GM18502 (cell line): ENCODE data around the gene PAPOLG.
A peak's percentile ranks its signal among the peaks of the same experiment; 100 is the strongest.
"Not testable (repeated sequence)": the region's sequence is repeated elsewhere in the genome, so short reads cannot be mapped to it uniquely, and the experiment has no call there.

Experiments
- ATAC-seq: cut with Tn5 transposase; IDR thresholded peaks from one replicate; pipeline ENCODE4 v1.9.1; 2021; ENCODE audit warnings: mild to moderate bottlenecking; ENCODE audit not compliant: unreplicated experiment, poor library complexity

The PAPOLG gene

DNA sequence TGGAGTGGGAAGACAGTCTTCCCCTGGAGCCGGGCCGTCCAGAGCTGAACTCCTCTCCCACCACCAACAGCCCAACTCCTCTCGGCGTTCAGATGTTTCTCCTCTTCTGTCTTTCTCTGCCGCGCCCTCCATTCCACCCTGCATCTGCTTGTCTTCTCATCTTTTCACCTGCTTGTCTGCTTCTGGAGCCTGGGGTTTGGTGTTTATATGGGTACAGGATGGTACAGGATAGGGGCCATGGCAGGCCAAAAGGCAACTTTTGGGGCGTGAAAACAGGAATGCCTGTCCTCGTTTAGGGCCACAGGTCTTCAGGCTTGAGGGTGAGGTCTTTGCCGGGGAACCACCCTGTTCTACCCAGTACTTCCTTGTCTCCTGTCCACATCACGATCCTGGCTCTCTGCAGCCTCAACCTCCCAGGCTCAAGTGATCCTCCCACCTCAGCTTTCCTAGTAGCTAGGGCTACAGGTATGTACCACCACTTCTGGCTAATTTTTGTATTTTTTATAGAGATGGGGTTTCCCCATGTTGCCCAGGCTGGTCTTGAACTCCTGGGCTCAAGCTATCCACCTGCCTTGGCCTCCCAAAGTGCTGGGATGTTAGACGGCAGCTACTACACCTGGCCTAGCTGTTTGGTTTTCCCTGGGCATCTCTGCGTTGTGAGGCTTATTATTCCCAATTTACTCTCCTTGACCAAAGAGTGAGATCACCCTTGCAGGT is 64.5 kb downstream of the PAPOLG start:
- ATAC-seq, result no peak

DNA sequence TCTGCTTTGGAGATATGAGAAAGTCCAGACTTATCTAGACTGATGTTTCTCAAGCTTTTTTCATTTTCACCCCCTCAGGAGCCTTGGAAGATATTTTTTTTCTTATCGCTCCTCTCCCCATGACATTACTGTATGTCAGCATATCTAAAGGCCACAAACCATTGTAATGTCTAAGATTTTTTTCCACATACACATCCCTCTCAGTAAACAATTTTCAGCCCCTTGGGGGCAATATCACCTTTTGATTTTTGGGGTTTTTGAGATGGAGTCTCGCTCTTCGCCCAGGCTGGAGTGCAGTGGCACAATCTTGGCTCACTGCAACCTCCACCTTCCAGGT is 65.0 kb downstream of the PAPOLG start:
- ATAC-seq, result no peak

DNA sequence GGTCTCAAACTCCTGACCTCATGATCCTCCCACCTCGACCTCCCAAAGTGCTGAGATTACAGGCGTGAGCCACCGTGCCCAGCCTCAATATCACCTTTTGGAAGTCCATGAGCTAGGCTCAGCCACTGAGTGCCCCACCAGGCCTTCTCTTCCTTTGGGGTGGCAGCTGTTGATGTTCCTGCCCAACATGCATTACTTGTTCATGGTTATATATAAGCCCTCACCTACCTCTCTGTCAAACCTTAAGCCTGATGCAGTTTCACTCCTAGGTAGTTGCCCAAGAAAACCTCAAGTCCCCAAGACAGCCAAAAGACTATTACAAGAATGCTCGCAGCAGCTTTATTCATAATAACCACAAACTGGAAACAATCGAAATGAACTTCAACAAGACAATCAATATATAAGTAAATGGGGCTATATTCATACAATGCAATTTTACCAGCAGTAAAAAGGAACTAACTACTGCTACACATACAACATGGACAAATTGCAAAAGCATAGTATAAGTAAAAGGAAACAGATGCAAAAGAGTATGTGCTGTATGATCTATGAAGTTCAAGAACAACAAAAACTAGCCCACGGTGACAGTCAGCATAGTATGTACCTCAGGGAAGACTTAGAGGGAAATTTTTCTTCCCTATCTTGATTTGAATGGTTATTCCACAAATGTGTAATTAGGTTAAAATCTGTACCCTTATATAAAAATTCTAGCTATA is 65.7 kb downstream of the PAPOLG start:
- ATAC-seq, result no peak

DNA sequence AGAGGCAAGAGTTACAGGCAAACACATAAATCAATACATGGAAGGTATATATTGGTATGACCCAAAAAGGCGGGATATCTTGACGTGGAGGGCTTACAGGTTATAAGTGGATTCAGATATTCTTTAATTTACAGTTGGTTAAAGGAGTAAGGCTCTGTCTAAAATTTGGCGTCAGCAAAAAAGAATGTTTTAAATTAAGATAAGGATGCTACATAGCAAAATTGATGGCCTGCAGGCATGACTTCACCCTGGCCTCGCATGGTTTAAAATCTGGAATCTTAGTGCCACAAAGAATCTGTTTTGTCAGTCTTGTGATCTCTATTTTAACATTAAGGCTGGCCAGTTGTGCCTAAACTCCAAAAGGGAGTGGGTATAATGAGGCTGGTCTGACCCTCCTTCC is 66.9 kb downstream of the PAPOLG start:
- ATAC-seq, result no peak

DNA sequence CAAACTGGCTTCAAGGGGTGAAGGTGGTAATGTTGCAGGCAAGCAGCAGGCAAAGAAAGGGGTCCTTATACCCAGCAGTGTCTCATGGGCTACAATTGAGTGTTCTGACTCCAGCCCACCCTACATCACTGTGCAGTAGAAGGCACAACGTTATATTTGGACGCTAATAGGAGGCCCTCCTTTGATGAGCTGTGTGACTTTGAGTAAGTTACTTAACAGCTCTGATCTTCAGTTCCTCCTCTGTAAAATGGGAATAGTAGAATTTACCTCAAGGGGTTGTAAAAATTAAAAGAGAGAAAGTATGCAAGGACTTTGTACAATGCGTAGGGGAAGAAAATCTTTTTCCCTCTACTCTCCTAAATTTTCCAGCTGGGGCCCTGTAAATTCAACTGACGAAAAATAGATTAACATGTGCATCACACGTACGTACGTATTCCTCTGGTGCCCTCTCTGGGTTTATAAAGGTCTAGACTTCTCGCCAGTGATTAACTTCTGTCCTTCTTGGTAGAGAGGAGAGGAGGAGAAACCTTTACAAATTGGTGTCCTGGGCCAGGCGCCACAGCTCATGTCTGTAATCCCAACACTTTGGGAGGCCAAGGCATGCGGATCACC is 67.7 kb downstream of the PAPOLG start:
- no peak for ATAC-seq

DNA sequence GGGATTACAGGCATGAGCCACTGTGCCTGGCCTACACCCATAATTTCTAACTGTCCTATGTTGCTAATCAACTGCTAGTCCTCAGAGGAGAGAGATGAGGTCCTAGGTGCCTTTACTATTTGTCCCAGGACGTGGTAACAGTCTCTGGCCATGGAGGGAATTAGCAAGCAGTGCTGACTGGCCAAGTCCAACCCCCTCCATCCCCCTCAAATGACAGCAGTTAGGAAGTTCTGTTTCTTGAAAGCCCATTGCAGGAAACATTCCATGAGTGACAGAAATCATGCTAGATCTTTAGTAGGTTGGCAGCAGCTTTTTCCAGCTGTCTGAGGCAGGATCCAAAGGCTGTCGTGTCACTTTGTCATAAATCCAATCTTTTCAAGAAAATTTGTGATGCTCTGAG is 69.6 kb downstream of the PAPOLG start:
- ATAC-seq, result no peak

DNA sequence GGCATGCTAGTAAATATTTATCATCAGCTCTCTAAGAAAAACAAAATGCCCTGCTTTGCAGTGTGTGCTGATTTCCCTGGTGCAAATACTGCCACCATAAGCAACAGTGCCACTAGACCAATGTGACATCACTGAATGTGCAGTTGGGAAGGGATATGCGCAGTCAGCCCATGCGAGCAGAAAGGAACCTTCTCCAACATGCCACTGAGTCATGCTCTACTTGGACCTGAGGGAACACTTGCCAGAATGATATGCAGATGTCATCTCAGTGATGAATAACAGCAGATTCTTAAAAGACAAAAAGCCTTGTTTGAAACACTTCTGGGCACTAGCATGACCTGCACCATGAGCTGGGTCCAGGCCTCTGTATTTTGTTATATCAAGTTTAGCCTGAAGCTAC is 70.0 kb downstream of the PAPOLG start:
- no peak for ATAC-seq

DNA sequence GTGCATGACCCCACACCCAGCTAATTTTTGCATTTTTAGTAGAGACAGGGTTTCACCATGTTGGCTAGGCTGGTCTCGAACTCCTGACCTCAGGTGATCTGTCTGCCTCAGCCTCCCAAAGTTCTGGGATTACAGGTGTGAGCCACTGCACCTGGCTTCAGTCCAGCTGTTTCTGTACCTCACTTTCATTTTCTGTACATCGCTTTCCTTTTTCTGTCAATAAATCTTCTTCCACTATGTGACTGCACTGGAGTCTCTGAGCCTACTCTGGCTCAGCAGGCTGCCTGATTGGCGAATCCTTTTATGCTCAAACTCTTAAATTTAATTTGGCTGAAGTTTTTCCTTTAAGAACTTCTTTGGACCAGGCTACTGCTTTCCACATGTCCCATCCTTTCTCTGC is 70.8 kb downstream of the PAPOLG start:
- not testable (repeated sequence) for ATAC-seq

DNA sequence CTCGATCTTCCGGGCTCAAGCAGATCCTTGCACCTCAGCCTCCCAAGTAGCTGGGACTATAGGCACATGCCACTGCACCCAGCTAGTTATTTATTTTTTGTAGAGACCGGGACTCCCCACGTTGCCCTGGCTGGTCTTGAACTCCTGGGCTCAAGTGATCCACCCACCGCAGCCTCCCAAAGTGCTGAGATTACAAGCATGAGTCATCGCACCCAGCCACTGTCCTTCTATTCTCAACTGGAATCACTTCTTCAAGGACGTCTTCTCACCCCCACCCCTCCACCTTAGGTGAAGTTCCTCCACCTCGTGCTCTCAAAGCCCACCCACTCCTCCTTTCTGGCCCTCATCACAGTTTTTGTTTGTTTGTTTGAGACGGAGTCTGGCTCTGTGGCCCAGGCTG is 71.3 kb downstream of the PAPOLG start:
- no peak for ATAC-seq

DNA sequence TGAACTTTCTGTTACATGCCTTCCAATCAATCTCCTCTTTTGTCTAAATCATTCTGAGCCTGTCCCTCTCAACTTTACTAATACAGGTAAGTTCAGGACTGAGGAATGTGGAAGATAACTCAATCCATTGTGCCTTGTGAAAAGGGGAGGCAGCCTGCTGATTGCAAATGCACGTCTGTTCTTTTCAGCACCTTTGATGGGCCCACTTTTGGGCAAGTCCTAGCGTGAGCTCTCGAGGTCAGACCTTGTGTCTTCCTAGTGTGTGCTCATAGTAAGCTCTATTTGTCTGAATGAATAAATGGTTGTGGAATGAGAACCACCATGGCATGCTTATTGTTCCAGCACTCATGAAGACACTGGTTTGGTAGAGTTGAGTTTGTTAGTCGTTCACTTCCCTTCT is 74.9 kb downstream of the PAPOLG start:
- no peak for ATAC-seq

DNA sequence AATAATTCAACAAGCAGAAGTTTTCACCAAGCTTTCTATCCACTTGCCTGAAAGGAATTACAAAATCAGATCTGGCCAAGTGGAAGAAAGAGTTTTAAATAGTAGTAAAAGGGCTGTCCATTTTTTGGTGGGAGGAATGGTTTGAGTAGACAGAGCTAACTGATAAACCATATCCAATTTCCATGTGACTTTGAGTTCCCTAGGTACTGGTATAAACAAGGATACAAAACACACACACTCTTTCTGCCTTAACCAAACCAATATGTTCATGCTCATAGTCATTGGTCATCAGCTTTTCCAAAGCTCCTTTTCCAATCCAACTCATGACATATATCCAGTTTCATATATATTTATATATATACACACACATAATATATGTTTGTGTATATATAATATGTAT is 75.9 kb downstream of the PAPOLG start:
- no peak for ATAC-seq

DNA sequence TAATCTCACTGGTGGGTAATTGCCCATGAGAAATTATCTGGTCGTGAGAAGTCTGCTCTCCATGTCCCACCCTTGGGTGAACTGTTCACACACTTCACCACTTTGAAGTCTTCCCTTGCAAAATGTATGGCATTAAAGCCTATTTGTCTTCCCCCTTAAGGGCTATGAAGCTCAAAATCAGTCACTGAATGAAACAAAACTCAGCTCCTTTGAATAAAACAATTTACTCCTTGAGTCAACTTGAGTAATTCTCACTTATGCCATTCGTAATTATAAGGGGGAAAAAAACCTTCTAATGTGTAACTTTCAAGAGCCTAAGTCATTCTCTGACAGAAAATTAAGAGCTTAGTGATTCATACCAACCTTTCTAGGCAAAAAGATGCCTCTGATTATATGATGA is 76.6 kb downstream of the PAPOLG start:
- ATAC-seq, result no peak

DNA sequence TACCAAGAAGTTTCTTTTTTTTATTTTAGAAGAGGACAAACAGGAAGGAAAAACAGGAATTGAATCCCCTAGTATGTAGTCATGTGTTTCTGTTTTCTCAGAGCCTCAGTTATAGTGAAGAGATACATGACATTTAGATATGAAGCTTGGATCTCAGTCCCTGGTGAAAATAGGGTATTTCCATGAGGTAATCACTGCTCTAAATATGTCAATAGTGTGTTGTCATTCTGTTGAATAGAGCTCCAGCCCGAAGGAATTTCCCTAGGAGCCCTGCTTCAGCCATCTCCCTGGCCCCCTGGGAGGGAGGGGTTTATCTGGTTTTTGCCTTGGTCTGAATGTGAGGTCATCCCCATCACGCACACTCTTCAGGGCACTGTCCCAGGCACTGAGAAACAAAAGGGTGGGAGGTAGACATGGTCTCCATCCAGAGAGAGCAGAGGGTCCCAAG is 78.2 kb downstream of the PAPOLG start:
- ATAC-seq, result peak; percentile 64

DNA sequence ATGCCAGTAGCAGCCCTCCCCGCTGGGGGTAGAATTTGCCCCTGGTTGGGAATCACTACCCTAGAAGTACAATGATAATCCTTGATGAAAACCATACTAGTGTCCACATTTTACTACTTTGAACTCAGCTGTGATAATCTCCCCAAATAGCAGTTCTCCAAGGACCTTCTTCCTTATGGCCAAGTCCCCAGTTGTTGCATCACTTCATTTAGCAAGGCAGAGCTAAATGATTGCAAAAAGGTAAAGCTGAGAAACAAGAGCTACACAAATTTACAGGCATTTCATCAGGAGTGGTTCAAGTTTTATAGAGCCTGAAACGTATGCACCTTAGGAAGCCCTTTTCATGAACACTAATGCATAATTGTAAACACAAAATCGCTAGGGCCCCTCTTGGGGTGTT is 80.4 kb downstream of the PAPOLG start:
- ATAC-seq, result no peak

DNA sequence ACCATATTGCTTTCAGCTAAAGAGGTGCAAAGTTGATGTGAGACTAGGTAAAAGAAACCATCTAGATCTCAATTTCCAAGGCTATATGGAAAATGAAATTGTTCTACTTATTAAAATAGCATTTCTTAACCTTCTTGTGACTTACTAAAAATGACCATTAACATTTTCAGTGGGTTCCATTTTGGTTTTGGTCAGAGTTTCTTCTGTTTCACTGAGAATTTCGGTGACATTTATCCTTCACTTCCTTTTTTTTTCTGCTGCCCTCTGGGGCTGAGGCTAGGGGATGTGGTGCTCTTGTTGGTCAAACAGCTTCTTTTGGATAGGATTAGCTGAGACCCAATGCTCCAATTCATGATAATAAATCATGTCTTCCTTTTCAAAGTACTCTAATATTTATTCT is 81.1 kb downstream of the PAPOLG start:
- ATAC-seq, result peak; percentile 21

DNA sequence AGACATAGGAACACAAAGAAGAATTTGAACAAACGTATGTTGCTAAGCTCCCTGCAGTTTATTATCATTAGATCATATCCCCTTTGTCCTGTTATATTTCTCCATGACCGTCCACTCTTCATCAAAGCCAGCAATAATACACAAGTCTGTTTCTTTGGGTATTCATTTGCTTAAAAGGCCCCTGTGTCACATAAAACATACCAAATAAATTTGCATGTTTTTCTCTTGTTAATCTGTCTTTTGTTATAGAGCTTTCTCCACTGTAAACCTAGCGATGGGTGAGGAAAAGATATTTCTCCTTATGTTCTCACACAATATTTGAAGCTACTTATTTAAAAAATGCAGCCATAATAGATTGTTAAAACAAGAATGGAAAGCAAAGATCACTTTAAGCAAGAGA is 82.4 kb downstream of the PAPOLG start:
- no peak for ATAC-seq

DNA sequence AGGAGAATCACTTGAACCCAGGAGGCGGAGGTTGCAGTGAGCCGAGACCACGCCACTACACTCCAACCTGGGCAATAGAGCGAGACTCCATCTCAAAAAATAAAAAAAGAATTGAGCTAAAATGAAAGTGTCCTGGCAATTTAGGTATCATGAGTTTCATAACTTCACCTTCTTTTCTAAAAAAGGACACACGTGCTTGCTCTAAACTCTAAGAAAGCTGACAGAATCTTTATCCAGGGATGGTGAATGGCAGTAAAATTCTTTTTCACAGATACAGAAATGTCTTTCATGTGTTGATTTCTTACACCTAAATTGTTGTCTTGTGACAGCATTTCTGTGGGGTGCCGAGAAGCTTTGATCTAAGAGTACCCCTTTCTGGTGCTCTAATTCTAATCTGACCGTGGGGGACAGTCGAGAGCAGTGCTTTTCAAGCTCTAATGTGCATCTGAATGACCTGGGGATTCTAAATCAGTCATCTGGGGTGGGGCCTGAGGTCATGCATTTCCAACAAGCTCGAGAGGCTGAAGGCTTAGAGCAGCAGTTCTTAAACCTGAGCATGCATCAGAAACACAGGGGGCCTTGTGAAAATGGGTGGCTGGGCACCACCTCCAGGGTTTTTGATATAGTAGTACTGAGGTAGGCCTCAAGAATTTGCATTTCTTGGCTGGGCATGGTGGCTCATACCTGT is 83.2 kb downstream of the PAPOLG start:
- peak; percentile 68 for ATAC-seq

DNA sequence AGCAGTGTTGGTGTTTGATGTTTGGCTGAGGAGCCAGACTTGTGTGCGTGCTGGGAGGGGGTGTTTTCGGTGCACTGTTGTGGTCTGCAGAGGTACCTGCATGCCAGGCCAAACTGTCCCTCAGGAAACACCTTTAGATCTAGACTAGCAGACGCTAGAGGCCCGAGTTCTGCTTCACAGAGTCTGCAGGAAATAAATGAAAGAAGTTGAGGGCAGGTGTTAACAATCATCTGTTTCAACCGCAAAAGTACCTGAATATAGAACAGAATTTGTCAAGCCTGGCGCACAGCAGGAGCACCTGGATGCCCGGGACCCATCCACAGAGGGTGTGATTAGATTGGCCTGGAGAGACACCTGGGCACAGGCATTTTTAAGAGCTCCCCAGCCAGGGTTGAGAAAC is 84.8 kb downstream of the PAPOLG start:
- ATAC-seq, result peak; percentile 56

DNA sequence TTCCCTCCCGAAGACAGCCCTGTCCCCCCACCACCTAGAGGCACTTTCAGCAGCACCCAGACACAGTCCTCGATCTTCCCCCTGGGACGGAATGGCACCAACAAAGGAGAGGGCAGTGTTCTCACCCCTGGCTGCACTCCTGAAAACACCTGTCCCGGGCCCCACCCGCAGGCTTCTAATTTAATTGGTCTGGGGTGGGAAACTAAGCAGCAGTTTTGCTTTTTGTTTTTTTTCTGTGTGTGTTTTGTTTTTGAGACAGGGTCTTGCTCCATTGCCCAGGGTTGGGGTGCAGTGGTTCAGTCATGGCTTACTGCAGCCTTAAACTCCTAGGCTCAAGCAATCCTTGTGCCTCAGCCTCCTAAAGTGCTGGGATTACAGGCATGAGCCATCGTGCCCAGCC is 86.9 kb downstream of the PAPOLG start:
- ATAC-seq, result no peak

DNA sequence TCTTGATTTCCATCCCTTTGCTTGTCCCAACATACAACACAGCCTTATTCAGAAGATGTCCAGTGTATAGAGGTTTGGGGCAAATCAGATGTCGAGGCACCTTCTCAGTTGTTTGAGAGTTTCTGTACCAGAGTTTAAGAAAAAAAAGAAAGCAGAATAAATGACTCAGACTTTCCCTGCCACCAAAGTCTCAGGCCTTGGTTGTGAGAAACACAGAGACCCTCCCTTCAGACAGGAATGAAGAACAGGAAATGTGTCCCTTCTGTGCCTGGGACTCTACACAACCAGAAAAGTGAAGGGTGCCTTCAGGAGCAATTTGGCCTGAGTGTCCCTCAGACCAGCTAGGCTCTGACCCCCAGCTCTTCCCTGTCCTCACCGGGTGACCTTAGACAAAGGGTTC is 88.0 kb downstream of the PAPOLG start:
- ATAC-seq, result no peak

DNA sequence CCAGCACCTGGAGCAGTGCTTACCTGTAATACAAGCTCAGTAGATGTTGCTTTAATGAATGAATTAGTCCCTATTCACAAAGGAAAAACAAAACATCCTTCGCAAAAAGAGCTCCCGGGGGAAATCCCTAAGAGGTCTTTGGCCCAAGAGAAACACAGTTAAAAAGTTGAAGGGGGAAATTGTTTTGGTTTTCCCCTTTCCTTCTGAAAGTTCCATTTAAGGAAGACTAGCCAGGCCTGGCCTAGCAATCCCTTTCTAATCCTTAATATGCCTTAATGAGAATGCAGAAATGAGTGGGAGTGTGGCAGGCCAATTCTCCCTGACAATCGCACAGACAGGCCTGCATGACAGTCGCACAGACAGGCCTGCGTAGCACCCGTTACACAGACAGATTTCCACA is 91.8 kb downstream of the PAPOLG start:
- ATAC-seq, result no peak
